NCI-H345 (cell line): Measurements from ENCODE around the gene WSB2.

Experiments
- DNase-seq: peaks from one replicate; lab custom pipeline; 2025; lab: John Stamatoyannopoulos, UW

The WSB2 gene

GRCh38 chr12:117994551-117995438, 66.2 kb downstream of the WSB2 start:
- no peak for DNase-seq

GRCh38 chr12:117986705-117987469, 74.1 kb downstream of the WSB2 start:
- no peak for DNase-seq

GRCh38 chr12:117985182-117985581, 75.8 kb downstream of the WSB2 start:
- no peak for DNase-seq
